HCT116 (cell line): Measurements from ENCODE around the gene FAM163B. TPM values are rescaled to one million over a fixed set of nuclear protein-coding genes. Genes with fewer than 3 reads are reported as not detected.

Experiments
- ATAC-seq: fragments of 200-7000 bp; cut with Tn5 transposase; 2 replicates; pipeline ENCODE4 v1.9.1; 2020; ENCODE audit warnings: mild to moderate bottlenecking, moderate library complexity
- BruUV-seq: library from RNA; stranded (reverse); fragments of 400-500 nt; replicated peaks from 2 replicates; lab custom pipeline; 2021; lab: Mats Ljungman, UMichigan
- CTCF ChIA-PET: fragments of 300-600 bp; sonication (Branson Sonifier 250); formaldehyde crosslinking; loops from one replicate; lab custom pipeline; 2021; ENCODE audit warnings: antibody characterized with exemption; lab: Charles Lee
- POLR2A ChIA-PET: fragments of 300-600, 350-600 bp; sonication (Branson Sonifier 250); formaldehyde crosslinking; loops from one replicate; lab custom pipeline; 2021; ENCODE audit warnings: antibody characterized with exemption; lab: Charles Lee
- RAD21 ChIA-PET, 2 experiments: fragments of 300-600 bp; sonication (Branson Sonifier 250); formaldehyde crosslinking; loops; one replicate each; lab custom pipeline; 2023; ENCODE audit warnings: low total read pairs in 2 of 2; ENCODE audit not compliant: uncharacterized antibody in 2 of 2, unreplicated experiment in 2 of 2, low non-redundant PET in 1 of 2; lab: Charles Lee
- DNase-seq: peaks from one replicate; pipeline ENCODE4 v3.0.0-alpha.2; 2010; ENCODE audit warnings: low read depth, low spot score
- H2AFZ ChIP-seq: fragments of 200-600 bp; shearing (Covaris generic), sonication (generic); 2 replicates; pipeline ENCODE4 v1.6.1; 2017; ENCODE audit warnings: low read depth, mixed run types, mixed read lengths, antibody characterized with exemption, low read length; ENCODE audit not compliant: poor library complexity, severe bottlenecking
- H3K27ac ChIP-seq: 2 replicates; pipeline ENCODE4 v1.5.1; 2012; ENCODE audit warnings: low read depth, low read length
- H3K27me3 ChIP-seq: fragments of 200-600 bp; sonication (generic); 2 replicates; pipeline ENCODE4 v1.6.1; 2016; ENCODE audit warnings: mixed run types, low read length, mixed read lengths; ENCODE audit not compliant: insufficient read depth
- H3K36me3 ChIP-seq, 2 experiments: fragments of 200-500 bp in 1 of 2; fragments of 200-600 bp in 1 of 2; sonication (Bioruptor generic) in 1 of 2; sonication (generic) in 1 of 2; 2 replicates each; pipeline versions ENCODE4 v1.5.1 to v1.6.1; 2014 to 2016; ENCODE audit warnings: low read length in 2 of 2, inconsistent platforms in 1 of 2, mixed read lengths in 1 of 2, mixed run types in 1 of 2; ENCODE audit not compliant: insufficient read depth in 2 of 2, control insufficient read depth in 1 of 2
- H3K4me1 ChIP-seq, 2 experiments: fragments of 200-600 bp in 1 of 2; sonication (generic) in 1 of 2; 2 replicates each; pipeline versions ENCODE4 v1.5.1 to v1.6.1; 2012 to 2017; ENCODE audit warnings: low read length in 2 of 2, inconsistent platforms in 1 of 2, mild to moderate bottlenecking in 1 of 2, mixed read lengths in 1 of 2, mixed run types in 1 of 2, moderate library complexity in 1 of 2; ENCODE audit not compliant: insufficient read depth in 2 of 2, control insufficient read depth in 1 of 2
- H3K4me2 ChIP-seq: fragments of 200-600 bp; sonication (generic); 2 replicates; pipeline ENCODE4 v1.6.1; 2017; ENCODE audit warnings: mixed run types, low read length, mixed read lengths
- H3K4me3 ChIP-seq, 2 experiments: fragments of 200-600 bp in 1 of 2; sonication (generic) in 1 of 2; replicated peaks in 1 of 2; 2 replicates each; pipeline ENCODE4 v1.5.1; 2011 to 2016; ENCODE audit warnings: low read length in 2 of 2, control low read depth in 1 of 2, low read depth in 1 of 2, mild to moderate bottlenecking in 1 of 2, mixed read lengths in 1 of 2, mixed run types in 1 of 2
- H3K79me2 ChIP-seq: fragments of 200-600 bp; sonication (generic); 2 replicates; pipeline ENCODE4 v1.6.1; 2017; ENCODE audit warnings: mild to moderate bottlenecking, mixed run types, low read length, moderate library complexity, mixed read lengths; ENCODE audit not compliant: insufficient read depth
- H3K9ac ChIP-seq: fragments of 200-600 bp; sonication (generic); 2 replicates; pipeline ENCODE4 v1.6.1; 2016; ENCODE audit warnings: low read length, mixed read lengths
- H3K9me2 ChIP-seq: fragments of 200-600 bp; sonication (generic), shearing (Covaris generic); 2 replicates; pipeline ENCODE4 v1.6.1; 2017; ENCODE audit warnings: mixed run types, mild to moderate bottlenecking, moderate library complexity; ENCODE audit not compliant: insufficient read depth
- H3K9me3 ChIP-seq, 2 experiments: fragments of 200-500 bp in 1 of 2; fragments of 200-600 bp in 1 of 2; sonication (Bioruptor generic) in 1 of 2; sonication (generic) in 1 of 2; 2 replicates each; pipeline ENCODE4 v1.6.1; 2014 to 2017; ENCODE audit warnings: low read length in 2 of 2, mixed read lengths in 2 of 2, inconsistent platforms in 1 of 2, low read depth in 1 of 2, mild to moderate bottlenecking in 1 of 2, mixed run types in 1 of 2, moderate library complexity in 1 of 2; ENCODE audit not compliant: control insufficient read depth in 1 of 2, insufficient read depth in 1 of 2
- H4K20me1 ChIP-seq: fragments of 200-600 bp; sonication (generic), shearing (Covaris generic); 2 replicates; pipeline ENCODE4 v1.6.1; 2017; ENCODE audit warnings: mixed run types, mild to moderate bottlenecking, moderate library complexity; ENCODE audit not compliant: insufficient read depth
- ATF3 ChIP-seq: IDR thresholded peaks from 2 replicates; pipeline ENCODE4 v1.6.1; 2012
- CBX3 ChIP-seq: IDR thresholded peaks from 2 replicates; pipeline ENCODE4 v1.6.1; 2012; ENCODE audit warnings: low read depth
- CEBPB ChIP-seq: IDR thresholded peaks from 2 replicates; pipeline ENCODE4 v1.6.1; 2012; ENCODE audit warnings: low read depth
- EGR1 ChIP-seq: IDR thresholded peaks from 2 replicates; pipeline ENCODE4 v1.6.1; 2012; ENCODE audit warnings: low read depth
- ELF1 ChIP-seq: IDR thresholded peaks from 2 replicates; pipeline ENCODE4 v1.6.1; 2012; ENCODE audit warnings: low read depth, borderline replicate concordance
- EZH2 ChIP-seq: fragments of 200-600 bp; sonication (generic); IDR thresholded peaks from 2 replicates; pipeline ENCODE4 v1.6.1; 2017; ENCODE audit warnings: antibody characterized with exemption, mixed run types
- EZH2phosphoT487 ChIP-seq: fragments of 200-600 bp; IDR thresholded peaks from 2 replicates; pipeline ENCODE4 v1.6.1; 2018; ENCODE audit warnings: antibody characterized with exemption, borderline replicate concordance
- POLR2A ChIP-seq: IDR thresholded peaks from 2 replicates; pipeline ENCODE4 v1.7.0; 2011; ENCODE audit warnings: borderline replicate concordance; ENCODE audit not compliant: insufficient read depth, insufficient read length; ENCODE audit errors: extremely low read depth
- POLR2AphosphoS5 ChIP-seq: IDR thresholded peaks from 2 replicates; pipeline ENCODE4 v1.6.1; 2011; ENCODE audit warnings: mild to moderate bottlenecking, low read depth, low read length, moderate library complexity
- REST ChIP-seq: IDR thresholded peaks from 2 replicates; pipeline ENCODE4 v1.6.1; 2012; ENCODE audit warnings: low read depth
- SIN3A ChIP-seq: IDR thresholded peaks from 2 replicates; pipeline ENCODE4 v1.6.1; 2012; ENCODE audit warnings: low read depth
- SP1 ChIP-seq: IDR thresholded peaks from 2 replicates; pipeline ENCODE4 v1.6.1; 2012; ENCODE audit warnings: low read depth
- SRF ChIP-seq: IDR thresholded peaks from 2 replicates; pipeline ENCODE4 v1.6.1; 2012; ENCODE audit warnings: low read depth
- TCF7L2 ChIP-seq: IDR thresholded peaks from 2 replicates; pipeline ENCODE4 v1.7.0; 2011; ENCODE audit warnings: borderline replicate concordance, inconsistent platforms; ENCODE audit not compliant: insufficient read depth, insufficient read length; ENCODE audit errors: extremely low read depth
- ZBTB33 ChIP-seq: IDR thresholded peaks from 2 replicates; pipeline ENCODE4 v1.6.1; 2011; ENCODE audit warnings: mild to moderate bottlenecking, low read length, moderate library complexity; ENCODE audit not compliant: insufficient replicate concordance; ENCODE audit errors: extremely low read depth
- ZFX ChIP-seq: fragments of 450-650 bp; IDR thresholded peaks from 2 replicates; pipeline ENCODE4 v1.6.1; 2017
- intact Hi-C: fragments of 100-400 bp; cut with micrococcal nuclease; formaldehyde crosslinking; loops from 2 replicates; pipeline ENCODE4 v1.10.0; 2022
- total RNA-seq: library from RNA; stranded (reverse); gene quantifications from one replicate; pipeline ENCODE4 v1.2.1, GENCODE V29; 2021; ENCODE audit not compliant: unreplicated experiment

FAM163B gene
- total RNA-seq, 1 experiment from 2014 or later = not detected

- no peak for ATAC-seq
Measured at GRCh38 chr9:133610845-133611244, 1.7 kb upstream of the FAM163B start.

GRCh38 chr9:133608889-133609288, 300 bp downstream of the FAM163B start:
- no peaks in the 10 kb centered on the region for H3K4me1 ChIP-seq
- CTCF ChIA-PET = no interaction called here
- RAD21 ChIA-PET = no interaction called here
- no peaks in the 10 kb centered on the region for H3K9me3 ChIP-seq
- no peaks in the 10 kb centered on the region for H3K9me2 ChIP-seq
- H4K20me1 ChIP-seq = no peaks in the 10 kb centered on the region
- no peak for TF ChIP-seq EGR1
- TF ChIP-seq CBX3 = no peak
- TF ChIP-seq EZH2phosphoT487 = no peak
- no peak for TF ChIP-seq ATF3
- no peak for TF ChIP-seq CEBPB
- TF ChIP-seq SIN3A = no peak
- no peak for TF ChIP-seq ZBTB33
- no peak for TF ChIP-seq REST
- TF ChIP-seq ZFX = no peak
- no peak for TF ChIP-seq EZH2
- no peak for TF ChIP-seq SRF
- no peak for TF ChIP-seq POLR2A
- TF ChIP-seq SP1 = no peak
- no peak for TF ChIP-seq ELF1
- TF ChIP-seq POLR2AphosphoS5 = no peak
- no peak for TF ChIP-seq TCF7L2
- ATAC-seq (no peak), DNase-seq (no peak)
- no peaks in the 10 kb centered on the region for H3K36me3 ChIP-seq
- POLR2A ChIA-PET = no interaction called here
- no TSS peak for BruUV-seq
- peaks cover 64% of the 10 kb centered on the region for H3K27me3 ChIP-seq
- no peak overlapping the region for H3K4me2 ChIP-seq
- no peak overlapping the region for H3K27ac ChIP-seq
- H3K79me2 ChIP-seq = no peaks in the 10 kb centered on the region
- H3K9ac ChIP-seq = no peak overlapping the region
- no peak overlapping the region for H3K4me3 ChIP-seq
- no peak overlapping the region for H2AFZ ChIP-seq
- intact Hi-C loops = no loop called here

More at GRCh38 chr9:133610845-133611244, 1.7 kb upstream of the FAM163B start:
- Histone ChIP-seq H3K9ac (no peak overlapping the region), H3K4me2 (no peak overlapping the region), H2AFZ (no peak overlapping the region), H3K27me3 (peaks cover 82% of the 10 kb centered on the region), H4K20me1 (no peaks in the 10 kb centered on the region), H3K79me2 (no peaks in the 10 kb centered on the region), H3K4me1 (no peaks in the 10 kb centered on the region), H3K27ac (no peak overlapping the region), H3K9me2 (no peaks in the 10 kb centered on the region), H3K9me3 (no peaks in the 10 kb centered on the region), H3K36me3 (no peaks in the 10 kb centered on the region), H3K4me3 (no peak overlapping the region)
- RAD21 ChIA-PET = no interaction called here
- no peak for TF ChIP-seq SRF
- POLR2A ChIA-PET = no interaction called here
- BruUV-seq = no TSS peak
- intact Hi-C loops = no loop called here
- no peak for DNase-seq
- CTCF ChIA-PET = no interaction called here
